ENCODE data around the gene ANKRD13A.

DNA sequence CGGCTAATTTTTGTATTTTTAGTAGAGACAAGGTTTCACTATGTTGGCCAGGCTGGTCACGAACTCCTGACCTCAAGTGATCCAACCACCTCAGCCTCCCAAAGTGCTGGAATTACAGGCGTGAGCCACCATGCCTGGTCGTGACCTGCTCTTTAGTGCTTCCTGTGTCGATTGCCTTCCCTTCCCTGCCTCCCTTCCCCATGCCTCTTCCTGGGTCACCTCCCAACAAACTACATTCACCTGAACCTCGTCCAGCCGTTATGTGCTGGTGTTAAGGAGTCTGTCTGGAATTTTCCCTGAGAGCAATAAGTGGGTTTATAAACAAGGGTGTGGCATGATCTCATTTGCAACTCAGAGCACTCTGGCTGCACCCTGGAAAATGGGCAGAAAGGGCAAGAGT, 81.2 kb downstream of the ANKRD13A start:
- TF ChIP-seq EZH2phosphoT487 (IDR thresholded peaks at IDR 0.05) = no peak
- TF ChIP-seq, protein P1, sequence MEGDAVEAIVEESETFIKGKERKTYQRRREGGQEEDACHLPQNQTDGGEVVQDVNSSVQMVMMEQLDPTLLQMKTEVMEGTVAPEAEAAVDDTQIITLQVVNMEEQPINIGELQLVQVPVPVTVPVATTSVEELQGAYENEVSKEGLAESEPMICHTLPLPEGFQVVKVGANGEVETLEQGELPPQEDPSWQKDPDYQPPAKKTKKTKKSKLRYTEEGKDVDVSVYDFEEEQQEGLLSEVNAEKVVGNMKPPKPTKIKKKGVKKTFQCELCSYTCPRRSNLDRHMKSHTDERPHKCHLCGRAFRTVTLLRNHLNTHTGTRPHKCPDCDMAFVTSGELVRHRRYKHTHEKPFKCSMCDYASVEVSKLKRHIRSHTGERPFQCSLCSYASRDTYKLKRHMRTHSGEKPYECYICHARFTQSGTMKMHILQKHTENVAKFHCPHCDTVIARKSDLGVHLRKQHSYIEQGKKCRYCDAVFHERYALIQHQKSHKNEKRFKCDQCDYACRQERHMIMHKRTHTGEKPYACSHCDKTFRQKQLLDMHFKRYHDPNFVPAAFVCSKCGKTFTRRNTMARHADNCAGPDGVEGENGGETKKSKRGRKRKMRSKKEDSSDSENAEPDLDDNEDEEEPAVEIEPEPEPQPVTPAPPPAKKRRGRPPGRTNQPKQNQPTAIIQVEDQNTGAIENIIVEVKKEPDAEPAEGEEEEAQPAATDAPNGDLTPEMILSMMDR (IDR thresholded peaks at IDR 0.05) = no peak
